ENCODE measurements around the gene FANCC. TPM values are rescaled to one million over a fixed set of nuclear protein-coding genes. Genes with fewer than 3 reads are reported as not detected.

Gene FANCC
- total RNA-seq, 4 donors from 2014 or later: 7.7 to 27.8 (median 9.0) TPM

- Histone ChIP-seq H3K27me3 (no peaks in the 10 kb centered on the region), H3K36me3 (peaks cover 42% of the 10 kb centered on the region), H3K4me1 (peaks cover 41% of the 10 kb centered on the region), H3K9me3 (no peaks in the 10 kb centered on the region), H3K4me3 (no peak overlapping the region), H3K27ac (no peak overlapping the region)
- DNase-seq (ENCODE audit: low spot score in 2 of 2): no peak
- 80% methylated on average over 5 of the region's 5 CpGs for WGBS
- TF ChIP-seq POLR2A (IDR thresholded peaks at IDR 0.05): no peak
- no peak for TF ChIP-seq CTCF (IDR thresholded peaks at IDR 0.05)
Measured at GRCh38 chr9:95071450-95071849, 246.1 kb downstream of the FANCC start.

- H3K9me3 ChIP-seq: no peaks in the 10 kb centered on the region
- no peaks in the 10 kb centered on the region for H3K27me3 ChIP-seq
- TF ChIP-seq CTCF (IDR thresholded peaks at IDR 0.05) (no peak), POLR2A (IDR thresholded peaks at IDR 0.05) (no peak), POLR2AphosphoS5 (IDR thresholded peaks at IDR 0.05) (no peak), EP300 (IDR thresholded peaks at IDR 0.05) (no peak)
- WGBS: 52% methylated on average over 8 of the region's 8 CpGs
- peaks cover 40% of the 10 kb centered on the region for H3K36me3 ChIP-seq
- H3K4me1 ChIP-seq: peaks cover 42% of the 10 kb centered on the region
- H3K27ac ChIP-seq: peak overlapping the region; percentile 32
- no peak for DNase-seq (ENCODE audit: low spot score in 2 of 2)
- H3K4me3 ChIP-seq: no peak overlapping the region
Measured at GRCh38 chr9:95070549-95071021, 246.9 kb downstream of the FANCC start.

GRCh38 chr9:95067897-95068296 is 249.6 kb downstream of the FANCC start:
- TF ChIP-seq CTCF (IDR thresholded peaks at IDR 0.05) (no peak), POLR2AphosphoS5 (IDR thresholded peaks at IDR 0.05) (no peak), EP300 (IDR thresholded peaks at IDR 0.05) (no peak), POLR2A (IDR thresholded peaks at IDR 0.05) (no peak)
- H3K9me3 ChIP-seq: no peaks in the 10 kb centered on the region
- 36% methylated on average over 2 of the region's 2 CpGs for whole genome bisulfite sequencing
- H3K4me3 ChIP-seq: no peak overlapping the region
- peaks cover 44% of the 10 kb centered on the region for H3K36me3 ChIP-seq
- no peaks in the 10 kb centered on the region for H3K27me3 ChIP-seq
- DNase-seq (ENCODE audit: low spot score in 2 of 2): no peak
- no peak overlapping the region for H3K27ac ChIP-seq
- peaks cover 62% of the 10 kb centered on the region for H3K4me1 ChIP-seq

GRCh38 chr9:95067057-95067456 is 250.5 kb downstream of the FANCC start:
- H3K36me3 ChIP-seq: peaks cover 50% of the 10 kb centered on the region
- 99% methylated on average over 6 of the region's 6 CpGs for WGBS
- H3K4me3 ChIP-seq: no peak overlapping the region
- H3K4me1 ChIP-seq: peaks cover 69% of the 10 kb centered on the region
- H3K27me3 ChIP-seq: no peaks in the 10 kb centered on the region
- H3K9me3 ChIP-seq: no peaks in the 10 kb centered on the region
- no peak for DNase-seq (ENCODE audit: low spot score in 2 of 2)
- TF ChIP-seq POLR2A (IDR thresholded peaks at IDR 0.05) (no peak), POLR2AphosphoS5 (IDR thresholded peaks at IDR 0.05) (no peak), CTCF (IDR thresholded peaks at IDR 0.05) (no peak), EP300 (IDR thresholded peaks at IDR 0.05) (no peak)
- no peak overlapping the region for H3K27ac ChIP-seq

GRCh38 chr9:95065224-95065623 is 252.3 kb downstream of the FANCC start:
- H3K36me3 ChIP-seq: peaks cover 55% of the 10 kb centered on the region

More at GRCh38 chr9:95065224-95065623, 252.3 kb downstream of the FANCC start:
- H3K27ac ChIP-seq: peak overlapping the region; percentile 48
- TF ChIP-seq POLR2A (IDR thresholded peaks at IDR 0.05) (no peak), POLR2AphosphoS5 (IDR thresholded peaks at IDR 0.05) (no peak), CTCF (IDR thresholded peaks at IDR 0.05) (no peak), EP300 (IDR thresholded peaks at IDR 0.05) (no peak)
- 65% methylated on average over 11 of the region's 11 CpGs for WGBS
- no peaks in the 10 kb centered on the region for H3K9me3 ChIP-seq
- H3K27me3 ChIP-seq: no peaks in the 10 kb centered on the region
- DNase-seq (ENCODE audit: low spot score in 2 of 2): no peak
- peaks cover 70% of the 10 kb centered on the region for H3K4me1 ChIP-seq
- H3K4me3 ChIP-seq: no peak overlapping the region
